Cardiac septum (tissue), 1 donor: Measurements from ENCODE around the gene ARHGAP22. TPM values are rescaled to one million over a fixed set of nuclear protein-coding genes. Genes with fewer than 3 reads are reported as not detected.

Source experiments
- DNase-seq: peaks from one replicate; pipeline ENCODE4 v3.0.0-alpha.2; 2020; ENCODE audit warnings: low spot score
- intact Hi-C: fragments of 100-400 bp; cut with DNase I; formaldehyde crosslinking; loops from one replicate; pipeline ENCODE4 v1.14.0; 2022
- total RNA-seq: library from RNA; stranded (reverse); fragmentation: NEBNext Ultra II Directional; extraction: Animal tissue kit (Norgen Biotek cat#: 25700); gene quantifications from one replicate; pipeline ENCODE4 v1.2.1, GENCODE V29; 2021
- donor health status: DM: no; HTN: no; CAD: no.

The ARHGAP22 gene
- total RNA-seq, 1 donor from 2014 or later = 4.4 TPM

GRCh38 chr10:48609899-48610584, 5.2 kb upstream of the ARHGAP22 start:
- DNase-seq = peak; percentile 58
- intact Hi-C loops = loop anchor here (5.0 kb wide), 1 partner anchor 47 kb away; no protein-coding TSS in a partner anchor

GRCh38 chr10:48609441-48609840, 4.6 kb upstream of the ARHGAP22 start:
- intact Hi-C loops = loop anchor here (5.0 kb wide), 1 partner anchor 48 kb away; no protein-coding TSS in a partner anchor
- DNase-seq = no peak

GRCh38 chr10:48608976-48609375, 4.1 kb upstream of the ARHGAP22 start:
- intact Hi-C loops = loop anchor here (5.0 kb wide), 1 partner anchor 48 kb away; no protein-coding TSS in a partner anchor
- peak; percentile 15 for DNase-seq

- peak; percentile 75 for DNase-seq
- intact Hi-C loops = loop anchor here (5.0 kb wide), 1 partner anchor 49 kb away; no protein-coding TSS in a partner anchor
Observed at GRCh38 chr10:48608279-48608681, 3.4 kb upstream of the ARHGAP22 start.

GRCh38 chr10:48607356-48608278, 2.7 kb upstream of the ARHGAP22 start:
- DNase-seq = peak; percentile 22
- intact Hi-C loops = loop anchor here (2.0 to 5.0 kb wide), 3 partner anchors 29 to 55 kb away; no protein-coding TSS in a partner anchor

GRCh38 chr10:48606530-48607355, 1.9 kb upstream of the ARHGAP22 start:
- intact Hi-C loops = loop anchor here (2.0 to 5.0 kb wide), 3 partner anchors 28 to 54 kb away; no protein-coding TSS in a partner anchor
- peak; percentile 76 for DNase-seq

GRCh38 chr10:48605786-48606529, 1.1 kb upstream of the ARHGAP22 start:
- DNase-seq = peak; percentile 50
- intact Hi-C loops = loop anchor here (2.0 to 5.0 kb wide), 3 partner anchors 27 to 53 kb away; no protein-coding TSS in a partner anchor

- DNase-seq = peak; percentile 75
- intact Hi-C loops = no loop called here
Observed at GRCh38 chr10:48604039-48604990, 558 bp downstream of the ARHGAP22 start.

- intact Hi-C loops = no loop called here
- peak; percentile 20 for DNase-seq
Observed at GRCh38 chr10:48603421-48604038, 1.3 kb downstream of the ARHGAP22 start.

- DNase-seq = peak; percentile 43
- intact Hi-C loops = no loop called here
Observed at GRCh38 chr10:48602401-48603135, 2.3 kb downstream of the ARHGAP22 start.

- intact Hi-C loops = no loop called here
- no peak for DNase-seq
Observed at GRCh38 chr10:48601789-48602188, 3.1 kb downstream of the ARHGAP22 start.

- DNase-seq = peak; percentile 36
- intact Hi-C loops = no loop called here
Observed at GRCh38 chr10:48600645-48601505, 4.0 kb downstream of the ARHGAP22 start.

- DNase-seq = peak; percentile 31
Observed at GRCh38 chr10:48599830-48600134, 5.1 kb downstream of the ARHGAP22 start.

GRCh38 chr10:48598936-48599829, 5.7 kb downstream of the ARHGAP22 start:
- intact Hi-C loops = no loop called here
- DNase-seq = peak; percentile 55

More at GRCh38 chr10:48599830-48600134, 5.1 kb downstream of the ARHGAP22 start:
- intact Hi-C loops = no loop called here
